ENCODE results near the gene SLC5A9. TPM values are rescaled to one million over a fixed set of nuclear protein-coding genes. Genes with fewer than 3 reads are reported as not detected.

The SLC5A9 gene
- polyA plus RNA-seq, 2 of the 4 experiments (the other 2 are of a cell fraction), result 0.03 to 0.21 TPM

DNA sequence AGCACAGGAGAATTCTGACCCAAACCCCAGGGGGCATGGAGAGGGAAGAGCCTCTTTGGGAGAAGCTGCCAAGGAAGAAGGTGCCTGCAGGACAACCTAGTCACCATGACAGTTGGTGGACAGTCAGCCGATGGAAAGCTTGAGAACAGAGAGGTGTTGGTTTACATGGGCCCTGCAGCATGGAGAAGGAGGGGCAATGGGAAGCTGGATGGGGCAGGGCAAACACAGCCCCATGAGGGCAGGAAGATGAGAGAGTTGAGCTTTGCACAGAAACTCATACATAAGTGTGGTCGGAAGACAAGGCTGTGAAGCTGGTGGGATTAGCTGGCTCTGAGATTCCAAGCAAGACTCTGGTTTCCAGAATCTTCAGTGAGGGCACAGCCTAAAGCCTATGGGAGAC is 6.6 kb upstream of the SLC5A9 start:
- Histone ChIP-seq H3K4me2 (no peak overlapping the region), H3K4me1 (no peaks in the 10 kb centered on the region), H3K9me3 (no peaks in the 10 kb centered on the region), H3K27ac (no peak overlapping the region), H3K4me3 (no peak overlapping the region)
- TF ChIP-seq HEYL (CRISPR knock-in tag; IDR thresholded peaks at IDR 0.05) (no peak), JUN (IDR thresholded peaks at IDR 0.05) (no peak), CEBPB (IDR thresholded peaks at IDR 0.05) (no peak), HDAC2 (IDR thresholded peaks at IDR 0.05) (no peak), FOSB (CRISPR knock-in tag; IDR thresholded peaks at IDR 0.05) (no peak), EP300 (IDR thresholded peaks at IDR 0.05) (no peak), RAD21 (conservative IDR thresholded peaks at IDR 0.05 in 1 of 2, IDR thresholded peaks at IDR 0.05 in 1 of 2) (no peak), CHD2 (IDR thresholded peaks at IDR 0.05; ENCODE audit: low read length, partially characterized antibody) (no peak), MAFK (IDR thresholded peaks at IDR 0.05; ENCODE audit: partially characterized antibody) (no peak), CBX8 (IDR thresholded peaks at IDR 0.05) (no peak), KDM5A (IDR thresholded peaks at IDR 0.05) (no peak), ESRRA (IDR thresholded peaks at IDR 0.05; ENCODE audit: borderline replicate concordance, low read length) (no peak), HOXA7 (CRISPR knock-in tag; IDR thresholded peaks at IDR 0.05) (no peak)
- TF ChIP-seq, protein P1, sequence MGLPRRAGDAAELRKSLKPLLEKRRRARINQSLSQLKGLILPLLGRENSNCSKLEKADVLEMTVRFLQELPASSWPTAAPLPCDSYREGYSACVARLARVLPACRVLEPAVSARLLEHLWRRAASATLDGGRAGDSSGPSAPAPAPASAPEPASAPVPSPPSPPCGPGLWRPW (IDR thresholded peaks at IDR 0.05), result no peak
- TF ChIP-seq, protein P2, sequence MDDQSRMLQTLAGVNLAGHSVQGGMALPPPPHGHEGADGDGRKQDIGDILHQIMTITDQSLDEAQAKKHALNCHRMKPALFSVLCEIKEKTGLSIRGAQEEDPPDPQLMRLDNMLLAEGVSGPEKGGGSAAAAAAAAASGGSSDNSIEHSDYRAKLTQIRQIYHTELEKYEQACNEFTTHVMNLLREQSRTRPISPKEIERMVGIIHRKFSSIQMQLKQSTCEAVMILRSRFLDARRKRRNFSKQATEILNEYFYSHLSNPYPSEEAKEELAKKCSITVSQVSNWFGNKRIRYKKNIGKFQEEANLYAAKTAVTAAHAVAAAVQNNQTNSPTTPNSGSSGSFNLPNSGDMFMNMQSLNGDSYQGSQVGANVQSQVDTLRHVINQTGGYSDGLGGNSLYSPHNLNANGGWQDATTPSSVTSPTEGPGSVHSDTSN (IDR thresholded peaks at IDR 0.05), result no peak
- TF ChIP-seq, protein P3, sequence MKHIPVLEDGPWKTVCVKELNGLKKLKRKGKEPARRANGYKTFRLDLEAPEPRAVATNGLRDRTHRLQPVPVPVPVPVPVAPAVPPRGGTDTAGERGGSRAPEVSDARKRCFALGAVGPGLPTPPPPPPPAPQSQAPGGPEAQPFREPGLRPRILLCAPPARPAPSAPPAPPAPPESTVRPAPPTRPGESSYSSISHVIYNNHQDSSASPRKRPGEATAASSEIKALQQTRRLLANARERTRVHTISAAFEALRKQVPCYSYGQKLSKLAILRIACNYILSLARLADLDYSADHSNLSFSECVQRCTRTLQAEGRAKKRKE (CRISPR knock-in tag; IDR thresholded peaks at IDR 0.05; ENCODE audit: low read depth), result no peak
- ChIA-PET CTCF (interaction anchor here (0.6 to 1.1 kb wide), 3 partner anchors 9 to 32 kb away, joined by 3 to 5 read pairs (median 3); no protein-coding TSS in a partner anchor), POLR2A (no interaction called here)
- no peak for FAIRE-seq
- no peak for ATAC-seq
- no peak for DNase-seq (ENCODE audit: low read depth in 1 of 2, low spot score in 1 of 2)
- WGBS (ENCODE audit: missing lambda C conversion rate), result 83% methylated on average over 1 of the region's 2 CpGs

DNA sequence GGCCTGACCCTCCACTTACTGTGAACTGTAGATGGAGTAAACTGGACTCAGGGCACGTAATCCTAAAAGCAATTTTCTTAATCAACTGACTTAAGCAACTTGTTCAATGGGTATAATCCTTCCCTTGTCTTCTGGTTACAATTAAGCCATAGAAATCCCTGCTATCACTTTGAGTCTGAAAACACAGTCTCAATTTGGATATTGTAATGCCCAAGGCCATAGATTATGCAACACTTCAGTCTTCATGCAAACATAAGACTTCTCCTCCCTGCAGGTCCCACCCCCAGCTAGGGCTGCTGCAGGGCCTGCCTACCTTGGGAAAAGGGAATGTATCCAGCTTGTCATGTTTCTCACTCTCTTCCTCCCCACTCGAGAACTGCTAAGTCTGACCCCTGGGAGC is 6.2 kb upstream of the SLC5A9 start:
- no peak for TF ChIP-seq BHLHE40 (IDR thresholded peaks at IDR 0.05; ENCODE audit: low read depth, low read length)
- Histone ChIP-seq H3K4me1 (no peaks in the 10 kb centered on the region), H3K27ac (no peak overlapping the region), H3K4me2 (no peak overlapping the region), H3K9me3 (no peaks in the 10 kb centered on the region), H3K4me3 (no peak overlapping the region)
- no peak for DNase-seq (ENCODE audit: low read depth in 1 of 2, low spot score in 1 of 2)
- ChIA-PET POLR2A (no interaction called here), CTCF (interaction anchor here (0.7 kb wide), 1 partner anchor 9 kb away, joined by 3 read pairs; no protein-coding TSS in a partner anchor)
- FAIRE-seq, result no peak
- WGBS (ENCODE audit: missing lambda C conversion rate), result 28% methylated on average over 2 of the region's 2 CpGs
- no peak for ATAC-seq

DNA sequence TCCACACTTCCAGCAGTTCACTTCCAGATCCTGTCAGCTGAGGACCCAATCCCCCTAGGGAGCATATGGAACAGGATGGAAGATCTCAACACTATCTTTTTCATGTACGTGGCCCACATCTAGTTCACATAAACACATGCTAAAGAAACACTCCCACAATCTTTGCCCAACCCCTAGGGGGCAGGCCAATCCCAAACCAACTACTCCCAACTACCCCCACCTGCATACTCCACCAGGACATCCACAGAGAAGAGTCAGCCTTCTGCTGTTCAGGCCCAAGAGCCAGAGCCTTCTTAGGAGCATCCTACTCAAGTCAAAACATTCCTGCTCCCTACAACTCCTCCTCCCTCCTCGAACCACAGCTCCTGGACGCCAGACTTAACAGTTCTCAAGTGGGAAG is 5.6 kb upstream of the SLC5A9 start:
- ChIA-PET CTCF (no interaction called here), POLR2A (no interaction called here)
- ATAC-seq, result 0 out of 6 replicates have a peak, but pooled peaks of 1 of the 2 experiments have one; percentile 38
- no peak for TF ChIP-seq ESRRA (IDR thresholded peaks at IDR 0.05; ENCODE audit: borderline replicate concordance, low read length)
- TF ChIP-seq, protein P4, sequence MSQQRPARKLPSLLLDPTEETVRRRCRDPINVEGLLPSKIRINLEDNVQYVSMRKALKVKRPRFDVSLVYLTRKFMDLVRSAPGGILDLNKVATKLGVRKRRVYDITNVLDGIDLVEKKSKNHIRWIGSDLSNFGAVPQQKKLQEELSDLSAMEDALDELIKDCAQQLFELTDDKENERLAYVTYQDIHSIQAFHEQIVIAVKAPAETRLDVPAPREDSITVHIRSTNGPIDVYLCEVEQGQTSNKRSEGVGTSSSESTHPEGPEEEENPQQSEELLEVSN (IDR thresholded peaks at IDR 0.05; ENCODE audit: borderline replicate concordance, low read depth), result no peak
- no peak for TF ChIP-seq MAFK (IDR thresholded peaks at IDR 0.05; ENCODE audit: partially characterized antibody)
- no peak for TF ChIP-seq CBX8 (IDR thresholded peaks at IDR 0.05)
- TF ChIP-seq, protein P3 (CRISPR knock-in tag; IDR thresholded peaks at IDR 0.05; ENCODE audit: low read depth), result no peak
- TF ChIP-seq RAD21 (conservative IDR thresholded peaks at IDR 0.05 in 1 of 2, IDR thresholded peaks at IDR 0.05 in 1 of 2), result no peak
- TF ChIP-seq BHLHE40 (IDR thresholded peaks at IDR 0.05; ENCODE audit: low read depth, low read length), result no peak
- TF ChIP-seq FOSL2 (IDR thresholded peaks at IDR 0.05), result no peak
- no peak for TF ChIP-seq FOSL2 (CRISPR knock-in tag; IDR thresholded peaks at IDR 0.05)
- TF ChIP-seq NFE2L2 (conservative IDR thresholded peaks at IDR 0.05; ENCODE audit: low read length), result no peak
- TF ChIP-seq POLR2AphosphoS2 (conservative IDR thresholded peaks at IDR 0.05; ENCODE audit: low read length), result no peak
- no peak for TF ChIP-seq EHF (CRISPR knock-in tag; IDR thresholded peaks at IDR 0.05)
- TF ChIP-seq ZSCAN20 (CRISPR knock-in tag; IDR thresholded peaks at IDR 0.05), result no peak
- TF ChIP-seq, protein P5, sequence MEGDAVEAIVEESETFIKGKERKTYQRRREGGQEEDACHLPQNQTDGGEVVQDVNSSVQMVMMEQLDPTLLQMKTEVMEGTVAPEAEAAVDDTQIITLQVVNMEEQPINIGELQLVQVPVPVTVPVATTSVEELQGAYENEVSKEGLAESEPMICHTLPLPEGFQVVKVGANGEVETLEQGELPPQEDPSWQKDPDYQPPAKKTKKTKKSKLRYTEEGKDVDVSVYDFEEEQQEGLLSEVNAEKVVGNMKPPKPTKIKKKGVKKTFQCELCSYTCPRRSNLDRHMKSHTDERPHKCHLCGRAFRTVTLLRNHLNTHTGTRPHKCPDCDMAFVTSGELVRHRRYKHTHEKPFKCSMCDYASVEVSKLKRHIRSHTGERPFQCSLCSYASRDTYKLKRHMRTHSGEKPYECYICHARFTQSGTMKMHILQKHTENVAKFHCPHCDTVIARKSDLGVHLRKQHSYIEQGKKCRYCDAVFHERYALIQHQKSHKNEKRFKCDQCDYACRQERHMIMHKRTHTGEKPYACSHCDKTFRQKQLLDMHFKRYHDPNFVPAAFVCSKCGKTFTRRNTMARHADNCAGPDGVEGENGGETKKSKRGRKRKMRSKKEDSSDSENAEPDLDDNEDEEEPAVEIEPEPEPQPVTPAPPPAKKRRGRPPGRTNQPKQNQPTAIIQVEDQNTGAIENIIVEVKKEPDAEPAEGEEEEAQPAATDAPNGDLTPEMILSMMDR (IDR thresholded peaks at IDR 0.05), result no peak
- no peak overlapping the region for H3K4me2 ChIP-seq
- WGBS (ENCODE audit: missing lambda C conversion rate), result 26% methylated on average over 3 of the region's 3 CpGs
- H3K27ac ChIP-seq, result no peak overlapping the region
- no peak for DNase-seq (ENCODE audit: low read depth in 1 of 2, low spot score in 1 of 2)
- no peak overlapping the region for H3K4me3 ChIP-seq
- no peak for FAIRE-seq
- no peaks in the 10 kb centered on the region for H3K9me3 ChIP-seq
- H3K4me1 ChIP-seq, result no peaks in the 10 kb centered on the region

Data from A549 (cell line).